OCI-LY1 (cell line): ENCODE data around the gene SQOR.

Source experiments
- H2AFZ ChIP-seq: fragments of 200-600 bp; sonication (generic), shearing (Covaris generic); 2 replicates; pipeline ENCODE4 v1.6.0; 2014; ENCODE audit warnings: antibody characterized with exemption, mild to moderate bottlenecking, low read length
- H3F3A ChIP-seq: fragments of 200-600 bp; sonication (generic), shearing (Covaris generic); 2 replicates; pipeline ENCODE4 v1.6.0; 2014; ENCODE audit warnings: mild to moderate bottlenecking, antibody characterized with exemption, low read length, moderate library complexity; ENCODE audit not compliant: insufficient read depth
- H3K27ac ChIP-seq: fragments of 200-600 bp; sonication (generic); 2 replicates; pipeline ENCODE4 v1.5.1; 2014; ENCODE audit warnings: low read length, mixed run types, mild to moderate bottlenecking, low read depth; ENCODE audit not compliant: poor library complexity, severe bottlenecking
- H3K27me3 ChIP-seq: fragments of 200-600 bp; sonication (generic); 2 replicates; pipeline ENCODE4 v1.6.0; 2014; ENCODE audit warnings: antibody characterized with exemption, mild to moderate bottlenecking, low read length, moderate library complexity; ENCODE audit not compliant: insufficient read depth
- H3K36me3 ChIP-seq: fragments of 200-600 bp; sonication (generic); 2 replicates; pipeline ENCODE4 v1.6.1; 2014; ENCODE audit warnings: mild to moderate bottlenecking, antibody characterized with exemption, low read length, moderate library complexity, mixed read lengths; ENCODE audit not compliant: insufficient read depth
- H3K4me1 ChIP-seq: fragments of 200-600 bp; sonication (generic); 2 replicates; pipeline ENCODE4 v1.5.1; 2014; ENCODE audit warnings: mild to moderate bottlenecking, low read length, moderate library complexity; ENCODE audit not compliant: insufficient read depth, severe bottlenecking
- H3K4me2 ChIP-seq: fragments of 200-600 bp; sonication (generic), shearing (Covaris generic); 2 replicates; pipeline ENCODE4 v1.6.1; 2014; ENCODE audit warnings: low read length
- H3K4me3 ChIP-seq: fragments of 200-600 bp; sonication (generic); 2 replicates; pipeline ENCODE4 v1.5.1; 2014; ENCODE audit warnings: low read length, low read depth, mild to moderate bottlenecking, mixed read lengths; ENCODE audit not compliant: poor library complexity, severe bottlenecking
- H3K79me2 ChIP-seq: fragments of 200-600 bp; shearing (Covaris generic); 2 replicates; pipeline ENCODE4 v1.6.1; 2016; ENCODE audit warnings: mixed run types, low read length, mixed read lengths; ENCODE audit not compliant: insufficient read depth
- H3K9ac ChIP-seq: fragments of 200-600 bp; sonication (generic), shearing (Covaris generic); 2 replicates; pipeline ENCODE4 v1.6.1; 2014; ENCODE audit warnings: mild to moderate bottlenecking, low read length, mixed read lengths
- H3K9me2 ChIP-seq: fragments of 200-600 bp; sonication (generic), shearing (Covaris generic); 2 replicates; pipeline ENCODE4 v1.6.1; 2014; ENCODE audit warnings: low read depth, mild to moderate bottlenecking, low read length, mixed read lengths
- H3K9me3 ChIP-seq: fragments of 200-600 bp; shearing (Covaris generic); 2 replicates; pipeline ENCODE4 v1.6.1; 2014; ENCODE audit warnings: low read length, mixed read lengths
- H4K20me1 ChIP-seq: fragments of 200-600 bp; sonication (generic), shearing (Covaris generic); 2 replicates; pipeline ENCODE4 v1.6.0; 2016; ENCODE audit warnings: mild to moderate bottlenecking, low read length; ENCODE audit not compliant: insufficient read depth
- CTCF ChIP-seq: fragments of 200-600 bp; sonication (generic), shearing (Covaris generic); IDR thresholded peaks from 2 replicates; pipeline ENCODE4 v1.5.1; 2017; ENCODE audit warnings: mild to moderate bottlenecking, antibody characterized with exemption, low read length, moderate library complexity, mixed read lengths
- EZH2 ChIP-seq: fragments of 200-600 bp; sonication (generic), shearing (Covaris generic); IDR thresholded peaks from 2 replicates; pipeline ENCODE4 v1.8.0; 2017; ENCODE audit warnings: borderline replicate concordance, mixed run types, mild to moderate bottlenecking, antibody characterized with exemption, low read length, moderate library complexity, mixed read lengths

The SQOR gene

GRCh38 chr15:45657254-45657653 lies 22.4 kb downstream of the SQOR start:
- H4K20me1 ChIP-seq: no peaks in the 10 kb centered on the region
- H3K9ac ChIP-seq: no peak overlapping the region
- H3K9me2 ChIP-seq: no peaks in the 10 kb centered on the region
- no peak for TF ChIP-seq CTCF
- TF ChIP-seq EZH2: no peak
- H2AFZ ChIP-seq: no peak overlapping the region
- H3K9me3 ChIP-seq: no peaks in the 10 kb centered on the region
- no peak overlapping the region for H3K4me3 ChIP-seq
- no peak overlapping the region for H3K4me2 ChIP-seq
- no peaks in the 10 kb centered on the region for H3K36me3 ChIP-seq
- no peaks in the 10 kb centered on the region for H3K27me3 ChIP-seq
- H3K4me1 ChIP-seq: no peaks in the 10 kb centered on the region
- no peaks in the 10 kb centered on the region for H3K79me2 ChIP-seq
- H3K27ac ChIP-seq: no peak overlapping the region
- no peaks in the 10 kb centered on the region for H3F3A ChIP-seq

GRCh38 chr15:45657764-45658545 lies 23.1 kb downstream of the SQOR start:
- no peaks in the 10 kb centered on the region for H3K27me3 ChIP-seq
- no peak overlapping the region for H3K4me2 ChIP-seq
- H3K9me3 ChIP-seq: no peaks in the 10 kb centered on the region
- no peaks in the 10 kb centered on the region for H3K79me2 ChIP-seq
- no peak overlapping the region for H2AFZ ChIP-seq
- no peaks in the 10 kb centered on the region for H3F3A ChIP-seq
- H3K36me3 ChIP-seq: no peaks in the 10 kb centered on the region
- H3K4me1 ChIP-seq: no peaks in the 10 kb centered on the region
- H3K27ac ChIP-seq: no peak overlapping the region
- H4K20me1 ChIP-seq: no peaks in the 10 kb centered on the region
- TF ChIP-seq CTCF (no peak), EZH2 (no peak)
- H3K9me2 ChIP-seq: no peaks in the 10 kb centered on the region
- H3K4me3 ChIP-seq: no peak overlapping the region
- H3K9ac ChIP-seq: no peak overlapping the region

- no peaks in the 10 kb centered on the region for H3K4me1 ChIP-seq
- H3K27me3 ChIP-seq: no peaks in the 10 kb centered on the region
- no peaks in the 10 kb centered on the region for H3F3A ChIP-seq
- no peaks in the 10 kb centered on the region for H4K20me1 ChIP-seq
- H3K9me3 ChIP-seq: no peaks in the 10 kb centered on the region
- H3K4me2 ChIP-seq: no peak overlapping the region
- no peaks in the 10 kb centered on the region for H3K9me2 ChIP-seq
- H3K9ac ChIP-seq: no peak overlapping the region
- no peaks in the 10 kb centered on the region for H3K79me2 ChIP-seq
- no peak for TF ChIP-seq EZH2
- TF ChIP-seq CTCF: peak; percentile 12; the same call in 1 of the 2 replicates
- no peak overlapping the region for H3K4me3 ChIP-seq
- H2AFZ ChIP-seq: no peak overlapping the region
- no peak overlapping the region for H3K27ac ChIP-seq
- H3K36me3 ChIP-seq: no peaks in the 10 kb centered on the region
Observed at GRCh38 chr15:45660231-45660979, 25.6 kb downstream of the SQOR start.
